GM19193 (cell line): ENCODE measurements around the gene C16orf95.

Source experiments
- POLR2A ChIP-seq: IDR thresholded peaks from 4 replicates; pipeline ENCODE4 v1.6.1; 2011; ENCODE audit not compliant: insufficient read depth, insufficient read length; ENCODE audit errors: extremely low read depth

Gene C16orf95

DNA sequence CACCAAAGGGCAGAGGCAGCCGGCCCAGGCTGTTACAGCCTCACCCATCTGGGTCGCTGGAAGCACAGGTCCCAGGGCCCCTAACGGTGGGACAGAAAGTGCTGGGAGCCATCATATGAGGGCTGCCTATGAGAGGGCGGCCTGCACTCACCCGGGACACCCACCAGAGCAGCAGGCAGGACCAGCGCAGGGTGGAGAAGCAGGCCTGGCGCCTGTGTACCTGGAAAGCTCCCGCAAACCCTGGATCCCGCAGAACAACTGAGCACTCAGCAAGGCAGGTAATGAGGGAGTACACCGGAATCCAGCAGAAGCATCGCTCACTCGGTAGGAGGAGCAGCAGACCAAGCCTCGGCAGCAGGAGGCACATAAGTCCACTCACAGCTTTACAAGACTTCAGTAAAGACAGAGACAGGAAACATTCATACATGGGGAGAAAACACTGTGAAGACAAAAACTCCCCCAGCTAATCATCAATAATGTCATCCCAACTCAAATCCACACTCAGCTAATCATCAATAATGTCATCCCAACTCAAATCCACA, 31.5 kb upstream of the C16orf95 start:
- TF ChIP-seq POLR2A = no peak

DNA sequence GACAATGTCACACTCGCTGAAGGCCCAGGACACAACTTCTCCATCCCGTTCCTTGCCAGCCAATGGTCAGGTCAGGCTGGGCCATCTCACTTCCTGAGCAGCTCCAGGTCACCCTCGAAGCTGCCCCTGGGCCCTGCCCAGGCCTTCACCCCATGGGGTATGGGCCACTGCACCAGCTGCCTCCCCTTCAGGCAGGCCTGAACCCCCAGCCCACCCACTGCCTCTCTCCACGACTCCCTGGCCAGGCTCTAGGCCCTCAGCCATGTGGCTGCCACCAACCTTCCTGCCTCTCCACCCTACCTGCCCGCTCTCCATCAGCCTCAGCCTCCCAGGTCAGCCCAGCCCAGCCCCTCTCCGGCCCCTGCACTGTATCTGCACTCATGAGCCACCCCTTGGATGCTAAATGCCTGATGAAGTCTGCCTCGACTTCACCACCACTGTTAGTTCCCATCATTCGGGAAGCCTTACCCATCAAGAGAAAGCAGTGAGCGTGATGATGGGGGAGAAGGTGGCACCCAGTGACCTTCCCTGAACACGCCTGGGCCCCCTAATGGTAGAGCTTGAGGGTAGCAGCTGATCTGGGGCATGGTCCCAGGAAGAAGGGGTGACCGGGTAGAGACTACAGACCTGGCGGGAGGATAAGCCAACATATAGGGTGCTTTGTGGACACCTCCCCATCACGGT, 30.9 kb upstream of the C16orf95 start:
- no peak for TF ChIP-seq POLR2A

DNA sequence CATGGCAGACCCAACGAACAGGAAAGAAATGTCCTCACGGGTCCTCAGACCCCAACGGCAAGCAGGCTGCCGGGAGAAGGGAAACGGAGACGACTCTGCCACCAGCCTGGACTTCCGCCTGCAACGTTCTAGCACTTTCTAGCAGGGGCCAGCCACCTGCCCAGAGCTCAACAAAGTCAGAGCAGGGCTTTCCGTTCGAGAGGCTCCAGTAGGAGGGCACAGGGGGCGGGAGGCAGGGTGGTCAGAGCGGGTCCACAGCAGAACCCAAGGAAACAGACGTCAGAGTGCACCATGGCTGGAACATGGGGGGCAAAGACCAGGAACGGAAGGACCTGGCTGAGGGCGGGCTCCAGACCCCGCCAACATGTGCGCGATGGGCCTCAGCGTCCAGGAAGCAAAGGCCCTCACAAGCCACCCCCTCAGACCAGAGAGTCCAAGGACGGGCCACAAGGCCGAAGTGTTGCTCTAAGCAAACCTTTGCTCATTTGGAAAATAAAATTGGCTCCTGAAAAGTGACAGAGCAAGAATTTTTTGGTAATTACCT, 29.4 kb upstream of the C16orf95 start:
- no peak for TF ChIP-seq POLR2A

- TF ChIP-seq POLR2A = no peak
Observed at GRCh38 chr16:87345726-87346424, 28.7 kb upstream of the C16orf95 start.

- TF ChIP-seq POLR2A = no peak
Observed at GRCh38 chr16:87344931-87345631, 27.9 kb upstream of the C16orf95 start.

- no peak for TF ChIP-seq POLR2A
Observed at GRCh38 chr16:87344165-87344930, 27.2 kb upstream of the C16orf95 start.

DNA sequence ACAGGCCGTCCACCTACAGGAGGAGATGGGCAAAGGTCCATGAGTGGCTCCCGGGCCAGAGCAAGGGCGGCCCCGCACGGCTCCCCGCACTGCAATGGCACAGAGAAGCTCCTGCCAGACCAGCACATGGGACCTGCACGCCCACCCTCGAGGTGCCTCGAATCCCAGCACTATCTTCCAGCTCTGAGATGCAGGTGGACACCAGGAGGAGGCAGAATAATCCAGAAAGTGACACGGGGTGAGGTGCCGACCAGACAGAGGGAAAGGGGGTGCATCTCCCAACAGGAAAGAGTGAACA, 26.5 kb upstream of the C16orf95 start:
- no peak for TF ChIP-seq POLR2A

DNA sequence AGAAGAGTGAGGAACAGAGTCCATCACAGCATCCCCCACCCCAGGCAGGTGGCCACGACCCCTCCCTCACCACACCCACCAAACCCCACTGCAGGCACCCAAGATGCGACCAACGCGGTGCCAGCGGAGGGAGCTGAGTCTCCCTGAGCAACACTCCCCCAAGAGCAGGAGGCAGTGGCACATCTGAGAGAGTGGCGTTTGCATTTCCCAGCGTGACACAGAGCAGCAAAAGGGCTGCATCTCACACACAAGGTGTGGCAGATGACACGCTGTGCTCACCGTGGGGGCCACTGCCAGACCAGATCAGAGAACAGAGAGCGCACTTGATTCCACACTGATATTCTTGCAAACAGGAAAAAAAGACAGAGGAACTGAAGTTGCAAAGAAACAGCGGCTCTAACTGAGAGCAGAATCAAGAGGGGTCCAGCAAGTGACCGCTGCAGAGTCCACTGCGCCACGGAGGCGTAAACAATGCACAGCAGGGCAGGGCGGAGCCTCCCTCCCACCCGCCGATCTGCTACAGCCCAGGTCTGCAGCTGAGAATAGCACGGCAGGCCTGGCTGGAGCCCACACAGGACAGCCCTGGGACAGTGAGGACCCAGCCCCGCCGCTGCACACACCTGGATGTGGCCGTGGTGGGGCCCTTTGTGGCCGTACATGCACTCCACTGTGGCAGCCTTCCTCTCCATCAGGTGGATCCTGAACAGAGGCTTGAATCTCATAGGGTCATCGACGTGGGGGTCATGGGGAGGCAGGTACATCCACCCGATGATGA, 26.0 kb upstream of the C16orf95 start:
- TF ChIP-seq POLR2A = no peak

DNA sequence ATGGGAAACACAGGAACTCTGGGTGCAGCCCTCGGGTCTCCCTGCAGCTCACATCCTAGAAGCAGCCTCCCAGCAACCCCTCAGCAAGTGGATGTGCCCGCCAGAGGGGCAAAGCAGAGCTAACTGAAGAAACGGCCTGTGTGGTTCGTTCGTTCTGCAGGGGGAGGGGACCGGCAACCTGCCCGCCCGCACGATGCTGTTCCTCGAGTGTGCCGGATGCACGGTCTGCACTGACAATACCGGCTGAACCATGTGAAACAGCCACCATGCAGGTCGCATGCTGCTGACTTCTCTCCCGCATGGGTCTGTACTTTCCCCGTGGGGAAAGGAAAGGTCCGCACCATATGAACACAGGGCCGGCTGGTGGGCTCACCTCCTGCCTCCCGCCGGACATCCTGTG, 25.3 kb upstream of the C16orf95 start:
- TF ChIP-seq POLR2A = no peak

GRCh38 chr16:87340198-87340597, 23.0 kb upstream of the C16orf95 start:
- no peak for TF ChIP-seq POLR2A

DNA sequence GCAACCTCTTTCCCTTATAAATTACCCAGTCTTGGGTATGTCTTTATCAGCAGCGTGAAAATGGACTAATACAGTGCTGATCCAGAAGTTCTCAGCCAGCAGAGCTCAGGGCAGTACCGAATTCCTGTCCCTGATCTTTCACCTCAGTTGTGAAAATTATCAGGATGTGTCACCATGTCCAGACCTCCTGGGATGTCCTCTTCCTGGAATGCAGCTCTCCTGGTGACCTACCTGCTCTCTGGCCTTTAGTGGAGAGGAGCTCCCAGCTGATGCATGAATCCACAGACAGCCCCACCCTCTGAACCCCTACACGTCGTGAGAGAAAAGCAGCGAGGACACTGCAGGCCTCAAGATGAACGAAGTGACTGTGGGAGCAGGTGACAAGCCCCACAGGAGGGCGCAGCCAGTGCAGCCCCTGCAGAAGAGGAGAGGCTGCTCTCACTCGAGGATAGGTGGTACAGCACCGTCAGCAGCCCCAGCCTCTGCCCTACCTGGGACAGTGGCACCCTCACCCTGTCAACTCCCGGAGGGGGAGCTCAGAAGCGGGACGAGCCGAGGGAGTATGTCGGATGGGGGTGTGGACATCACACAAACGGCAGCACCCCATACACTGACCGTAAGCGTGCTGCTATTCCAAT, 22.0 kb upstream of the C16orf95 start:
- TF ChIP-seq POLR2A = no peak

DNA sequence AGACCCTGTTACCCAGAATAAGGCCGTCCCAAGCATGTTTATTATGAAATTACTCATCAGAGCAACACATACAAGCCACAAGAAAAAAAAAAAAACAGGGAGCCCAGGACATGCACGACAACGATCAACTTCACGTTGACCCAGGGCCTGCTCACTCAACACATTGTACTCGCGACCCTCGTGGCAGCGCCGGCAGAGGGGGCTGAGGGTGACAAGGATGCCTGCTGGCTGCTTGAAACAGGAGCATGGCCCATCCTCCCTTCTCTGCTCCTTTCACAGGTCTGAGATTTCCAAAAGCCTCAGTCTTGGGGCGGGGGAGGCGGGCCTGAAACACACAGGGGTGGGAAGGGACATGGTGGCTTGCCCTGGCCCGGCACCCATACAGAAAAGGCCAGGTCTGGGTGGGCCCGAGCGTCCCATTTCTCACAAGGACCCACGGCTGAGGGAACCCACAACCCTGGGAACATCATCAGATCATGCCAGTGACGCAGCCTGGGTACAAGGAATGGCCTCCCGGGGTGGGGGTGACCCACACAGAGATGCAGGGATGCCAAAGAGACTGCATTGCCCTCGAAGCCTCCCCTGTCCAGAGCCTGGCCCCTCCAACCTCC, 21.1 kb upstream of the C16orf95 start:
- TF ChIP-seq POLR2A = no peak

DNA sequence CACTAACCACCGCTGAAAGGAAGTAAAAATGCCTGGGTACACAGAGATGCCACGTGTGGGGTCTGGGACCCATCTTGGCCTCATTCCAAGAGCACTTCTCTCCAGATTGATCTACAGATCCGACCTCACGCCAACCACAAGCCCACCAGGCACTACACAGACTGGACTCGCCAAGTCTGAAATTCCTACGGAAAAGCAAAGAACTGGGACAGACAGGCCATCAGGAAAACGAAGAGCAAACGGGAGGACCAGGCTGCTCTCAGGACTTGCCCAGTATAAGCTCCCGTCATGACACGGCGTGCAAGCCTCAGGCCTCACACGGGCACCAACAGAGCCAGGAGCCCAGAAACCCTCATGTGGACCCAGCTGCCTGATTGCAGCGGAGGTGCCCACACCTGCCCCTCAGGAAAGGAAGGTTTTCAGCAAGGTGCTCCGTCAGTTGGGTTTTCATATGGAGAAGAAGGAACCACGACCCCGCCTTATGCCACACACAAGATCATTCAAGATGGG, 20.1 kb upstream of the C16orf95 start:
- no peak for TF ChIP-seq POLR2A
